ENCODE measurements around the gene ZBTB18. TPM values are rescaled to one million over a fixed set of nuclear protein-coding genes. Genes with fewer than 3 reads are reported as not detected.

The ZBTB18 gene
- total RNA-seq, 3 donors from 2014 or later = 10.1 to 19.7 (median 16.7) TPM

DNA sequence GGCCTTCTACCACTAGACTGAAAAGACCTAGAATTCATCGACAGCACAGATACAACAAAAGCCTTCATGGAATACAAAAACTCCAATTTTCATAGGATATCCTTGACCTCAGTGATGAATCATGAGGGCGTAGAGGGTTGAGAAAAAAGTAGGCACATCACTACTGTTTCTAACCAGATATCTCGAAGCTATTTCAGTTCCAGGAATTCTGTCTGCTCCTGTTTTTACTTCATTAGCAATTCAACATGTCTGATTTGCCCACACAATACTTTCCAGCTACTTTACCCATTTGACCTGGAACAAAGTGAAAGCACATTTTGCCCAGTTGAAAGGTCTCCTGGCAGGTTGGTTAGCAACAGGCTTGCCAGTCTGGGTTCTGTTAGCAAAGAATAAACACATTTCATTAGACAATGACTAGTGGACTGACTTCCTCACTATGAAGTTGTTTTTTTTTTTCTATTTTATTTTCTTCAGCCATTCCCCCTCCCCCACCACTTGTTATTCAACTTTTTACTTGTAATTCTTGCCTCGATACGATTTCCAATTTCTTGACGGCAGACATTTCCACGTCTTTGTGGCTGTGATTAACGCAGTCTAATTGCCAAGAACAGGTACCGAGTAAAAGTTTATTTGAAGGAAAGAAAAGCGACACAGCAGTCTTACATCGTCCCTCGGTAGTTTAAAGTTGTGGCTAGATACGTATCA is 4.0 kb upstream of the ZBTB18 start:
- no peak for TF ChIP-seq POLR2AphosphoS5 (IDR thresholded peaks at IDR 0.05)
- TF ChIP-seq, protein P1, sequence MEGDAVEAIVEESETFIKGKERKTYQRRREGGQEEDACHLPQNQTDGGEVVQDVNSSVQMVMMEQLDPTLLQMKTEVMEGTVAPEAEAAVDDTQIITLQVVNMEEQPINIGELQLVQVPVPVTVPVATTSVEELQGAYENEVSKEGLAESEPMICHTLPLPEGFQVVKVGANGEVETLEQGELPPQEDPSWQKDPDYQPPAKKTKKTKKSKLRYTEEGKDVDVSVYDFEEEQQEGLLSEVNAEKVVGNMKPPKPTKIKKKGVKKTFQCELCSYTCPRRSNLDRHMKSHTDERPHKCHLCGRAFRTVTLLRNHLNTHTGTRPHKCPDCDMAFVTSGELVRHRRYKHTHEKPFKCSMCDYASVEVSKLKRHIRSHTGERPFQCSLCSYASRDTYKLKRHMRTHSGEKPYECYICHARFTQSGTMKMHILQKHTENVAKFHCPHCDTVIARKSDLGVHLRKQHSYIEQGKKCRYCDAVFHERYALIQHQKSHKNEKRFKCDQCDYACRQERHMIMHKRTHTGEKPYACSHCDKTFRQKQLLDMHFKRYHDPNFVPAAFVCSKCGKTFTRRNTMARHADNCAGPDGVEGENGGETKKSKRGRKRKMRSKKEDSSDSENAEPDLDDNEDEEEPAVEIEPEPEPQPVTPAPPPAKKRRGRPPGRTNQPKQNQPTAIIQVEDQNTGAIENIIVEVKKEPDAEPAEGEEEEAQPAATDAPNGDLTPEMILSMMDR (IDR thresholded peaks at IDR 0.05) = no peak
- TF ChIP-seq POLR2A (IDR thresholded peaks at IDR 0.05) = no peak
- Histone ChIP-seq H3K27me3 (no peaks in the 10 kb centered on the region), H3K9me3 (no peaks in the 10 kb centered on the region), H3K4me1 (no peaks in the 10 kb centered on the region), H3K27ac (peak overlapping the region; percentile 99), H3K4me3 (peak overlapping the region; percentile 81 to 95 (median 93)), H3K36me3 (no peaks in the 10 kb centered on the region)
- DNase-seq (ENCODE audit: low spot score in 2 of 2) = no peak
- intact Hi-C loops (cut with DNase I; ENCODE audit: low total_unique reads) = no loop called here

DNA sequence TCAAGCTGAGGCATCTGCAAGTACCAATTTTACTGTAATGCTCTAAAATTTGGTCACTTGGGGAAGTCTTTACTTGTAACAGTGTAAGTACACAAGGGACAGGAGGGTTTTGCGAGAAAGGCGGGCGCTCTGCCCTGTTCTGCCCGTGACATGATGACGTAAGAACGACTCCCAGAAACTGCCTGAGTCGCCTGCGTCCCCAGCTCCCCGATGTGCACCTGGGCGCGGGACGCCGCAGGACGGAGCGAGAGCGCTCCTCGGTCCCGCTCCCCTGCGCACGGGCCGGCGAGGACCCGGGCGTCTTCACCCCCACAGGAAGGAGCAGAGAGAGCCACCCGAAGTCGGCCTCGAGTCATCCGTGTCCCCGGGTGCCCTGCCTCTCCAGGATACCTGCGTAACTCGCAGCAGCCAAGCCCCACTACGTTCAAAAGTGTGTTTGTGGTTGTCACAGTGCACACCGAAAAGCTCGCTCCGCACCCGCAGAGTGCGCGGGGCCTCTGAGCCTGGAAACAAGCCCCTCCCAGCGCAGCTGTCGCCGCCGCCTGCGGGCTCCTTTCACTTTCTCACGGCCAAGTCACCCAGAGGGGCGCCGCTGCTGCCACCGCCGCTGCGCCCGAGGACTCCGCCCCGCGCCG is 3.3 kb upstream of the ZBTB18 start:
- TF ChIP-seq POLR2A (IDR thresholded peaks at IDR 0.05) (peak; percentile 93), POLR2AphosphoS5 (IDR thresholded peaks at IDR 0.05) (peak; percentile 82 to 95 (median 95))
- TF ChIP-seq, protein P1 (IDR thresholded peaks at IDR 0.05) = no peak
- Histone ChIP-seq H3K9me3 (no peaks in the 10 kb centered on the region), H3K4me1 (no peaks in the 10 kb centered on the region), H3K27ac (peak overlapping the region; percentile 99), H3K27me3 (no peaks in the 10 kb centered on the region), H3K4me3 (peak overlapping the region; percentile 81 to 95 (median 93)), H3K36me3 (no peaks in the 10 kb centered on the region)
- peak; percentile 71 to 80 for DNase-seq (ENCODE audit: low spot score in 2 of 2)
- intact Hi-C loops (cut with DNase I; ENCODE audit: low total_unique reads) = no loop called here

DNA sequence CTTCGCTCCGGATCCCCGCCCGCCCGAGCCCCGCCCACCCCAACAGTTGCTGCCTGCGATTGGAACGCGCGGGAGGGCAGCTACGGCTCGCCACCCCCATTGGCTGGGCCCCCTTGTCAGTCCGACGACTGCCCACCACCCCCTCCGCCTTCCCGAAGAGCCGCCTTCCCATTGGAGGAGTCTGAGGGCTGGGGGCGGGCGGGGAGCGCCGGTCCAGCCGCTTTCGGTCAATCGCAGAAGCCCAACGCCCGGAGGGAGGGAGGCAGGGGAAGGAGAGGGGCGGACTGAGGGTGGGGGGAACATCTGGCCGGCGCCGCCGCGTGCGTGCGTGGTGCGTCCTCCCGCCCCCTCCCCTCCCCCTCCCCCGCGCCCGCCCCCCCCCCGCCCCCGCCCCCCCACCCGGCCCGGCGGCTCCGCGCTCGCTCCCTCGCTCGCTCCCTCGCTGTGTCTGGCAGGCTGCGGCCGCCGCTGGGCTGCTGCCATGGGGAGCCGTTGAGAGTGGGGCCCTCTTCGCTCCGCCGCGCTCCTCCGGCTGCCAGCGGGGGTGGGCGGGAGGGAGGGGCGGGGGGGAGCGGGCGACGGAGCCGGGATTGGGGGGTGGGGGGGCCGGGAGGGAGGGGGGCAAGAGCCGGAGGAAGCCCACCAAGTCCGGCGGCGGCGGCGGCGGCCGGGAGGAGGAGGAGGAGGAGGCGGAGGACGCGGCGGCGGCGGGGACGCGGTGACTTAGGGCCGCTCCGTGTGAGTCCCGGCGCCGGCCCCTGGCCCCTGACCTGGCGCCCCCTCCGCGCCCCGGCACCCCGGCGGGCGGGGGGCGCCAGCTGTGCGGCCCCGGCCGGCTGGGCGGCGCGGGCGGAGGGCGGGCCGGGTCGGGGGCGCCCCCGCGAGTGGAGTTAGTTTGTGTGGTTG is 2.6 kb upstream of the ZBTB18 start:
- Histone ChIP-seq H3K27me3 (no peaks in the 10 kb centered on the region), H3K27ac (peak overlapping the region; percentile 99), H3K9me3 (no peaks in the 10 kb centered on the region), H3K4me1 (no peaks in the 10 kb centered on the region), H3K4me3 (peak overlapping the region; percentile 81 to 95 (median 93)), H3K36me3 (no peaks in the 10 kb centered on the region)
- intact Hi-C loops (cut with DNase I; ENCODE audit: low total_unique reads) = no loop called here
- peak; percentile 99 for DNase-seq (ENCODE audit: low spot score in 2 of 2)
- TF ChIP-seq, protein P1 (IDR thresholded peaks at IDR 0.05) = no peak
- TF ChIP-seq POLR2A (IDR thresholded peaks at IDR 0.05) (no peak), POLR2AphosphoS5 (IDR thresholded peaks at IDR 0.05) (no peak)

DNA sequence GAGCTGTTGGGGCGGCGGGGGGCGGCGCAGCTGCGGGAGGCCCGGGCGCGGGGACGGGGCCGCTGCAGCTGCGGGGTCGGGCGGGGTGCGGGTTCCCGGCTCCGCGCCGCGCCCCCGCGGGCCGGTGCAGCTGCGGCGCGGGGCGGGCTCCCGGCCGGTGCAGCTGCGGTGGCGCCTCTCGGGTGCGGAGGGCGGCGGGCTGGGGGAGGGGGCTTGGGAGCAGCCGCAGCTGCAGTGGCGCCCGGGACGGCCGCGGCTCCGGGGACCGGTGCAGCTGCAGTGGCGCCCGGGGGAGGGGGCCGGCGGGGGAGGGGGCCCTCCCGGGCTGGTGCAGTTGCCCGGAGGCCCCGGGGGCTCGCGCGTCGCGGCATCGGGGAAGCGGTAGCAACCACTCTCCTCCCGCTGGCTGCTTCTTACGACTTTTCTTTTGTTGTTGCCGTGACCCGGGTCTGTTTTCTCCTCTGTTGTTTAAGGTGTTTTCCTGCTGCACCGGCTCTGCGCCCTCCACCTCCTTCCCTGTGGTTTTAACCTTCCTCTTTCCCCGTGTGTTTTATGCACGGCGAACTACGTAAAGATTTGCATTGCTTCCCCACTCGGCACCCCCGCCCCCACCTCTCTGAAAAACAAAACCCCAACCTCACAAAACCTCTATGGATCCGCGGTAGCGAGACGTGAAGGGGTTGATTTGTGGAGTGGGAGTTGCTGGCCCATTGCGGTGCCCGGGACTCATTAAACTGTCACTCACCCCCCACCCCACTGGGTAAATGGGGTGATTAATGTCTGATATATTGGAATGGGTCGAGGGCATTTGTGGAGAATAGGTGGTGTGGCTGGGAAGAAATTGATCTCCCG is 1.7 kb upstream of the ZBTB18 start:
- no peak for DNase-seq (ENCODE audit: low spot score in 2 of 2)
- Histone ChIP-seq H3K4me1 (no peaks in the 10 kb centered on the region), H3K4me3 (peak overlapping the region; percentile 81 to 95 (median 93))

More for the DNA sequence above, 1.7 kb upstream of the ZBTB18 start:
- no peaks in the 10 kb centered on the region for H3K9me3 ChIP-seq
- peak overlapping the region; percentile 74 to 99 for H3K27ac ChIP-seq
- H3K27me3 ChIP-seq = no peaks in the 10 kb centered on the region
- TF ChIP-seq POLR2A (IDR thresholded peaks at IDR 0.05) (no peak), POLR2AphosphoS5 (IDR thresholded peaks at IDR 0.05) (no peak)
- TF ChIP-seq, protein P1 (IDR thresholded peaks at IDR 0.05) = no peak
- intact Hi-C loops (cut with DNase I; ENCODE audit: low total_unique reads) = no loop called here
- peaks cover under 1% of the 10 kb centered on the region for H3K36me3 ChIP-seq

All from breast epithelium (tissue), 4 donors.